C4-2B (cell line): ENCODE data around the gene OR4D9.
"Not testable (repeated sequence)": the region's sequence is repeated elsewhere in the genome, so short reads cannot be mapped to it uniquely, and the experiment has no call there.

ENCODE experiments used
- H3K27ac ChIP-seq: fragments of 450-650 bp; 2 replicates; pipeline ENCODE4 v1.5.1; 2017
- CTCF ChIP-seq: fragments of 450-650 bp; conservative IDR thresholded peaks from 2 replicates; pipeline ENCODE4 v1.5.1; 2017; ENCODE audit warnings: mild to moderate bottlenecking
- ZFX ChIP-seq: fragments of 450-650 bp; IDR thresholded peaks from 2 replicates; pipeline ENCODE4 v1.6.1; 2017

The OR4D9 gene

GRCh38 chr11:59542142-59542810 lies 30.9 kb downstream of the OR4D9 start:
- TF ChIP-seq CTCF (no peak), ZFX (no peak)
- no peak overlapping the region for H3K27ac ChIP-seq

- not testable (repeated sequence) for H3K27ac ChIP-seq
These were observed 32.4 kb downstream of the OR4D9 start for GRCh38 chr11:59543713-59544112.

- H3K27ac ChIP-seq = no peak overlapping the region
- TF ChIP-seq ZFX (no peak), CTCF (no peak)
These were observed 33.5 kb downstream of the OR4D9 start for GRCh38 chr11:59544869-59545178.

- TF ChIP-seq ZFX (no peak), CTCF (no peak)
These were observed 34.1 kb downstream of the OR4D9 start for GRCh38 chr11:59545179-59546020.

GRCh38 chr11:59547605-59548308 lies 36.4 kb downstream of the OR4D9 start:
- H3K27ac ChIP-seq = not testable (repeated sequence)

More at GRCh38 chr11:59545179-59546020, 34.1 kb downstream of the OR4D9 start:
- no peak overlapping the region for H3K27ac ChIP-seq

GRCh38 chr11:59548309-59548656 lies 36.9 kb downstream of the OR4D9 start:
- H3K27ac ChIP-seq = no peak overlapping the region
- TF ChIP-seq CTCF = no peak
- TF ChIP-seq ZFX = no peak

- peak; percentile 61 for TF ChIP-seq CTCF
- no peak for TF ChIP-seq ZFX
- H3K27ac ChIP-seq = peak overlapping the region; percentile 68
These were observed 39.1 kb downstream of the OR4D9 start for GRCh38 chr11:59550368-59550841.

GRCh38 chr11:59550842-59551658 lies 39.7 kb downstream of the OR4D9 start:
- TF ChIP-seq ZFX (no peak), CTCF (no peak)
- H3K27ac ChIP-seq = peak overlapping the region; percentile 68
